Measurements from ENCODE around the gene MICU2.

DNA sequence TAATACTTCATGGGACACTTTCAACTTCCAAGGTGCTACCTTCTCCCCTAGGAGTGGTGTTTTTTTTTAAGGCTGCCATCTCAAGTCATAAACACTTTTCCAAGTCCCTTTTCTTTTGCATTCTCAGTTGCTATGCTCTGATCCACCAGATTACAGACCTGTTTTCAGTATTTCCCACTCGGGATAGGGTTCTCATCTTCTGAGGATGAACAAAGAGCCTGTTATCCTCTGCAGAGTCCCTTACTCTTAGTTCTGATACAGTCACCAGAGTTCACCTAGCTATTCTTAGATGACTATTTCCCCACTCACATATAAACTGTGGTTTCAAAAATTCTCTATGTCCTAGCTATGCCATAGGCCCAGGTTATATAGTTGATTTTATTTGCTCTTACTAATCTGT, 160.8 kb downstream of the MICU2 start:
- TF ChIP-seq POLR2AphosphoS5 (IDR thresholded peaks at IDR 0.05; ENCODE audit: insufficient read depth in 1 of 2, low read depth in 1 of 2) (no peak), POLR2A (IDR thresholded peaks at IDR 0.05) (no peak)
- TF ChIP-seq, protein P1, sequence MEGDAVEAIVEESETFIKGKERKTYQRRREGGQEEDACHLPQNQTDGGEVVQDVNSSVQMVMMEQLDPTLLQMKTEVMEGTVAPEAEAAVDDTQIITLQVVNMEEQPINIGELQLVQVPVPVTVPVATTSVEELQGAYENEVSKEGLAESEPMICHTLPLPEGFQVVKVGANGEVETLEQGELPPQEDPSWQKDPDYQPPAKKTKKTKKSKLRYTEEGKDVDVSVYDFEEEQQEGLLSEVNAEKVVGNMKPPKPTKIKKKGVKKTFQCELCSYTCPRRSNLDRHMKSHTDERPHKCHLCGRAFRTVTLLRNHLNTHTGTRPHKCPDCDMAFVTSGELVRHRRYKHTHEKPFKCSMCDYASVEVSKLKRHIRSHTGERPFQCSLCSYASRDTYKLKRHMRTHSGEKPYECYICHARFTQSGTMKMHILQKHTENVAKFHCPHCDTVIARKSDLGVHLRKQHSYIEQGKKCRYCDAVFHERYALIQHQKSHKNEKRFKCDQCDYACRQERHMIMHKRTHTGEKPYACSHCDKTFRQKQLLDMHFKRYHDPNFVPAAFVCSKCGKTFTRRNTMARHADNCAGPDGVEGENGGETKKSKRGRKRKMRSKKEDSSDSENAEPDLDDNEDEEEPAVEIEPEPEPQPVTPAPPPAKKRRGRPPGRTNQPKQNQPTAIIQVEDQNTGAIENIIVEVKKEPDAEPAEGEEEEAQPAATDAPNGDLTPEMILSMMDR (IDR thresholded peaks at IDR 0.05), result no peak
